IPS-15b (cell line): ENCODE data around the gene HS6ST1.

ENCODE experiments used
- H3K27me3 ChIP-seq: one replicate; pipeline ENCODE4 v1.6.1; 2013; ENCODE audit warnings: low read length; ENCODE audit not compliant: control insufficient read depth, insufficient read depth
- H3K36me3 ChIP-seq: one replicate; pipeline ENCODE4 v1.6.1; 2013; ENCODE audit warnings: low read length; ENCODE audit not compliant: control insufficient read depth, insufficient read depth
- H3K4me1 ChIP-seq: one replicate; pipeline ENCODE4 v1.6.1; 2013; ENCODE audit warnings: mild to moderate bottlenecking, low read length; ENCODE audit not compliant: control insufficient read depth, insufficient read depth
- H3K4me3 ChIP-seq: one replicate; pipeline ENCODE4 v1.5.1; 2013; ENCODE audit warnings: low read depth, low read length
- H3K9ac ChIP-seq: one replicate; pipeline ENCODE4 v1.6.1; 2013; ENCODE audit warnings: low read depth, mild to moderate bottlenecking, low read length
- H3K9me3 ChIP-seq: one replicate; pipeline ENCODE4 v1.6.1; 2013; ENCODE audit warnings: mild to moderate bottlenecking, low read length; ENCODE audit not compliant: control insufficient read depth, insufficient read depth

The HS6ST1 gene

DNA sequence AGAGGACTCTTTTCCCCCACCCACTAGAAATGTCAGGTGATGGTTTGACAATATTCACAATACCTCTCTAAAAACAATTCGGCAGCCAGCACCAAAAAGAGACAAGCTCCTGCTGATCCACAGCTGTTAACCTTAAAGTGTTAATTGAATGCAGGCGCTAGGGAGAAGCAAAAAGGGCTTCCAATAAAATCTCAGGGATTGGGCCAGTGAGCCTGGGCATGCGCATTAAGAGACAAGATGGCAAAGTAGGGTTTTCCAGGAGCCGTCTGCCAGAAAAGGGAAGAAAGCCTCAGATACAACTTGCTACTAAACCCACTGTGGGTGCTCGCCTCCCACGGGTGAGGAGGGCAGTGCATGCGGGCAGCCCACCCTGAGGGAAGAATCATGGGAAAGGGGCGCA, 98.8 kb downstream of the HS6ST1 start:
- no peaks in the 10 kb centered on the region for H3K9me3 ChIP-seq
- H3K4me1 ChIP-seq, result no peaks in the 10 kb centered on the region
- H3K4me3 ChIP-seq, result no peak overlapping the region
- no peaks in the 10 kb centered on the region for H3K27me3 ChIP-seq
- no peaks in the 10 kb centered on the region for H3K36me3 ChIP-seq
- H3K9ac ChIP-seq, result no peak overlapping the region

GRCh38 chr2:128217671-128218070, 101.0 kb downstream of the HS6ST1 start:
- Histone ChIP-seq H3K4me1 (no peaks in the 10 kb centered on the region), H3K9ac (no peak overlapping the region), H3K36me3 (no peaks in the 10 kb centered on the region), H3K4me3 (no peak overlapping the region), H3K9me3 (no peaks in the 10 kb centered on the region), H3K27me3 (no peaks in the 10 kb centered on the region)

DNA sequence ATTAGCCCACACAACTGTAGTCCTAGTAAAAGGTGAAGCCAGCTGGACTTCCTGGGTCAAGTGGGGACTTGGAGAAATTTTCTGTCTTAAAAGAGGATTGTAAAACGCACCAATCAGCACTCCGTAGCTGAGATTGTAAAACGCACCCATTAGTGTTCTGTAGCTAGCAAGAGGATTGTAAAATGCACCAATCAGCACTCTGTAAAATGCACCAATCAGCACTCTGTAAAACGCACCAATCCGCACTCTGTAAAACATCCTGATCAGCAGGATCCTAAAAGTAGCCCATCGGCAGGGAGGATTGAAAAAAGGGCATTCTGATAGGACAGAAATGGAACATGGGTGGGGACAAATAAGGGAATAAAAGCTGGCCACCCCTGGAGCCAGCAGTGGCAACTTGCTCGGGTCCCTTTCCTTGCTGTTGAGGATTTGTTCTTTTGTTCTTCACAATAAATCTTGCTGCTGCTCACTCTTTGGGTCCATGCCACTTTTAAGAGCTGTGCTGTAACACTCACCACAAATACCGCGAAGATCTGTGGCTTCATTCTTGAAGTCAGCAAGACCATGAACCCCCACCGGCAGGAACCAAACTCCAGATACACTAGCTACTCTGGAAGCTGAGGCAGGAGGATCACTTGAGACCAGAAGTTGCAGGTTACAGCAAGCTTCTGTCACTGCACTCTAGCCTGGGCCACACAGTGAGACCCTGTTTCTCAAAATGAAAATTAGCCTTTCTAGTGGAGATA, 102.6 kb downstream of the HS6ST1 start:
- no peaks in the 10 kb centered on the region for H3K36me3 ChIP-seq
- H3K9me3 ChIP-seq, result no peaks in the 10 kb centered on the region
- no peak overlapping the region for H3K4me3 ChIP-seq
- no peaks in the 10 kb centered on the region for H3K27me3 ChIP-seq
- no peak overlapping the region for H3K9ac ChIP-seq
- no peaks in the 10 kb centered on the region for H3K4me1 ChIP-seq
